Measurements from ENCODE around the gene NDUFB7.
"Not testable (repeated sequence)": the region's sequence is repeated elsewhere in the genome, so short reads cannot be mapped to it uniquely, and the experiment has no call there.

Gene NDUFB7

GRCh38 chr19:14575428-14575980, 3.6 kb upstream of the NDUFB7 start:
- no peak for DNase-seq (ENCODE audit: low read depth in 2 of 3, low spot score in 1 of 3)

DNA sequence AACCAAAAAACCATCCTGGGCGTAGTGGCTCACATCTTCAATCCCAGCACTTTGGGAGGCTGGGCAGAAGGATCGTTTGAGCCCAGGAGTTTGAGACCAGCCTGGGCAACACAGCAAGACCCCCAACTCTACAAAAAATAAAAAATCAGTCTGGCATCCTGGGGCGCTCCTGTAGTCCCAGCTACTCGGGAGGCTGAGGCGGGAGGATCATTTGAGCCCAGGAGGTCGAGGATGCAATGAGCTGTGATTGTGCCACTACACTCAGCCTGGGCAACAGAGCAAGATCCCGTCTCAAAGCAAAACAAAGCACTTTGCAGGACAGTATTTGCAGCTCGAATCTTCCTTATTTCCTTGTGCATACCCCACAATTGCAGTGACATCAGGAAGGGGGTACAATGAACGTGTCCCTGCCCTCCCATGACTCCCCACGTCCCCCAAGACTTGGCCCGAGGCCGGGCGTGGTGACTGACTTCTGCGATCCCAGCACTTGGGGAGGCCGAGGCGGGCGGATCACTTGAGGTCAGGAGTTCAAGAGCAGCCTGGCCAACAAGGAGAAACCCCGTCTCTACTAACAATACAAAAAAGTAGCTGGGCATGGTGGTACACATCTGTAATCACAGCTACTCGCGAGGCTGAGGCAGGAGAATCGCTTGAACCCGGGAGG, 870 bp downstream of the NDUFB7 start:
- no peak for DNase-seq (ENCODE audit: low read depth in 2 of 3, low spot score in 1 of 3)

GRCh38 chr19:14567079-14567478, 4.8 kb downstream of the NDUFB7 start:
- DNase-seq (ENCODE audit: low read depth in 2 of 3, low spot score in 1 of 3), result no peak

DNA sequence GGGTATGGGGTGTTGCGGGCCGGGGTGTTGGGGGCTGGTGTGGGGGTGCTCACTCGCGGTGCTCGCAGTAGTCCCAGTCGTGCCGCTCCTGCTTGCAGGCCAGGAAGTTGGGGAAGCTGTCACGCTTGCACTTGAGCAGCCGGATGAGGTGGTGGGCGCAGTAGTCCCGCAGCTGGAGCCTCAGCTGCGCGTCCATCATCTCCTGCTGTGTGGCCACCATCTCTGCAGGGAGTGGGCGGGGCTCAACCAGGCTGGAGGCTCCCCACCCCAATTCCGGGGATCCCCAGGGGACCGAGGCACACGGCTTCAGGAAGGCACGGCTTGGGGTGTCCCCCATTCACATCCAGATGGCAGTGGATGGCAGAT, 5.2 kb downstream of the NDUFB7 start:
- no peak for DNase-seq (ENCODE audit: low read depth in 2 of 3, low spot score in 1 of 3)

GRCh38 chr19:14565765-14566711, 5.8 kb downstream of the NDUFB7 start:
- no peak for DNase-seq (ENCODE audit: low read depth in 2 of 3, low spot score in 1 of 3)

- no peak for DNase-seq (ENCODE audit: low read depth in 2 of 3, low spot score in 1 of 3)
Observed at GRCh38 chr19:14565298-14565679, 6.6 kb downstream of the NDUFB7 start.

- not testable (repeated sequence) for DNase-seq (ENCODE audit: low read depth in 2 of 3, low spot score in 1 of 3)
Observed at GRCh38 chr19:14564652-14565297, 7.1 kb downstream of the NDUFB7 start.

DNA sequence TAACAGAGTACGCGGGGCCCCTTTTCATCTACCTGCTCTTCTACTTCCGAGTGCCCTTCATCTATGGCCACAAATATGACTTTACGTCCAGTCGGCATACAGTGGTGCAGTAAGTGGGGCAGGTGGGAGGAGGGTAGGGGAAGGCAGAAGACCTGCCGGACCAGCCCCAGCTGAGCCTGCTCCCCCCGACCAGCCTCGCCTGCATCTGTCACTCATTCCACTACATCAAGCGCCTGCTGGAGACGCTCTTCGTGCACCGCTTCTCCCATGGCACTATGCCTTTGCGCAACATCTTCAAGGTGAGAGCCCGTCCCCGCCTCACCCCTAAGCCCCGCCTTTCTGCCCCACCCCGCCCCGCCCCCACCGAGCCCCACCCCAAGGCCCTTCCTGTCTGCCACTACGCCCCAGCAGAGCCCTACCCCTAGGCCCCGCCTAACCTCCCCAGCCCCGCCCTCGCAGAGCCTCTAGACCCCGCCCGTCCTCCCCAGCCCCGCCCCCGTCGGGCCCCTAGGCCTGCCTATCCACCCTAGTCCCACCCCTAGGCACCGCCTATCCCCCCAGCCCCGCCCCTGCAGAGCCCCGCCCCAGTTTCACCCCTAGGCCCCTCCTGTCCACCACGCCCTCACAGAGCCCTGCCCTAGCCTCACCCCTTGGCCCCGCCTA, 7.7 kb downstream of the NDUFB7 start:
- DNase-seq (ENCODE audit: low read depth in 2 of 3, low spot score in 1 of 3), result peak; percentile 50 to 76 (median 56)

- DNase-seq (ENCODE audit: low read depth in 2 of 3, low spot score in 1 of 3), result no peak
Observed at GRCh38 chr19:14563590-14563926, 8.3 kb downstream of the NDUFB7 start.

DNA sequence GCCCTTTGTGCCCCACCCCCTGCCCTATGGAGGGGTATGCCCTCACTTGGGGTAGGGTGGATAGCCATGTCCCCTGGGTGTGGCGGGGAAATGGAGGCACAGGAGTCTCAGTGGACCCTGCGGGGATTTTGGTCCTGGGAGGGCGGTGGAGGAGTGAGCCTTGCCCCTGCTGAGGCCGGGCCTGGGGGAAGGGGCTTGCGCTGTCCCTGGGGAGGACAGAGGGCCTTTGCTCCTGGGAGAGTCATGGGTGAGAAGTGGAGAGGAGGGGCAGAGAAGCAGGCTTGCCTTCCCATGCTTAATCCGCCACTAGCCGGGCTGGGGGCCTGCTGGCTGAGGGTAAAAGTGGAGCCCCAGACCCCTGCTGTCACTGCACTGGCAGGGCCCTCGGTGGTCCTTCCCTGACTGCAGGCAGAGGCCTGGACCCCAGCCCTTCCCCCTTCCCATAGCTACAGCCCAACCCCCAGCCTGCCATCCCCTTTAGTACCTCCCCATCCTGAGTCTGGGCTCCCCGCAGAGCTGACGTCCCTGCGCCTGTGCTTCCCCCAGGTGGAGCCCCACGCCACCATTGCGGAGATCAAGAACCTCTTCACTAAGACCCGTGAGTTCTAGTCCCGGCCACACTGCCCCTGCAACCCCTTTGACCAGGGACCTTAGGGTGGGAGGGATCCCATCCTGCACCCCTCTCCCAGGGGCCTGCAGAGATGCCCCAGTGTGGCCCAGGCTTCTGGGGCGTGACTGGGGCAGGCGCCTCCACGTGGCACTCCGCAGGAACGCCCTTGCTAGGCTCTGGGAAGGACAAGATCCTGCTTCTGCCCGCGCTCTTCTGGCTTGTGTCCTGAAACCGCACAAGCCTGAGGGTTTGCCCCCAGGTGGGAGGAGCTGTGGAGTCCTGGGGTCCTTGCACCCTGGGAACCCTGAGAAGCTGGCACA, 8.9 kb downstream of the NDUFB7 start:
- no peak for DNase-seq (ENCODE audit: low read depth in 2 of 3, low spot score in 1 of 3)

- DNase-seq (ENCODE audit: low read depth in 2 of 3, low spot score in 1 of 3), result no peak
Observed at GRCh38 chr19:14561847-14562351, 10.0 kb downstream of the NDUFB7 start.

DNA sequence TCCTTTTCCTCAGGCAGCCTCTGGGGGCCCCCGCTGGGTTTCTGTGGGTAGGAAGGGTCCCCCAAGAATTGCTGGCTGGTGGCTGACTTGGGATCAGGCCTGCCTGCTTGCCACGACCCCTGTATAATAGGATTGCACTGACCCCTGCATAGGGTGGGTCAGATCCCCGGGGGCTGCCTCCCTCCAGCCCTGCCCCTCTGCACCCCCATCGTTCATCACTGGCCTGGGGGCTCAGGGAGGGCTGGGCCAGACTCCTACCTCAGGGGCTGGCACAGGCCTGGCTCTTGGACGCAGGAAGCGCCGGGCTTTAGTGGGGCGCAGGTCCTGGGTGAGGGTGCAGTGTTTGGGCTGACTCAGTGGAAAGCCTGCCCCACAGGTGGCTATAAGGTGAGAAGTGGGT, 10.6 kb downstream of the NDUFB7 start:
- DNase-seq (ENCODE audit: low read depth in 2 of 3, low spot score in 1 of 3), result no peak

GRCh38 chr19:14560776-14561108, 11.1 kb downstream of the NDUFB7 start:
- no peak for DNase-seq (ENCODE audit: low read depth in 2 of 3, low spot score in 1 of 3)

DNA sequence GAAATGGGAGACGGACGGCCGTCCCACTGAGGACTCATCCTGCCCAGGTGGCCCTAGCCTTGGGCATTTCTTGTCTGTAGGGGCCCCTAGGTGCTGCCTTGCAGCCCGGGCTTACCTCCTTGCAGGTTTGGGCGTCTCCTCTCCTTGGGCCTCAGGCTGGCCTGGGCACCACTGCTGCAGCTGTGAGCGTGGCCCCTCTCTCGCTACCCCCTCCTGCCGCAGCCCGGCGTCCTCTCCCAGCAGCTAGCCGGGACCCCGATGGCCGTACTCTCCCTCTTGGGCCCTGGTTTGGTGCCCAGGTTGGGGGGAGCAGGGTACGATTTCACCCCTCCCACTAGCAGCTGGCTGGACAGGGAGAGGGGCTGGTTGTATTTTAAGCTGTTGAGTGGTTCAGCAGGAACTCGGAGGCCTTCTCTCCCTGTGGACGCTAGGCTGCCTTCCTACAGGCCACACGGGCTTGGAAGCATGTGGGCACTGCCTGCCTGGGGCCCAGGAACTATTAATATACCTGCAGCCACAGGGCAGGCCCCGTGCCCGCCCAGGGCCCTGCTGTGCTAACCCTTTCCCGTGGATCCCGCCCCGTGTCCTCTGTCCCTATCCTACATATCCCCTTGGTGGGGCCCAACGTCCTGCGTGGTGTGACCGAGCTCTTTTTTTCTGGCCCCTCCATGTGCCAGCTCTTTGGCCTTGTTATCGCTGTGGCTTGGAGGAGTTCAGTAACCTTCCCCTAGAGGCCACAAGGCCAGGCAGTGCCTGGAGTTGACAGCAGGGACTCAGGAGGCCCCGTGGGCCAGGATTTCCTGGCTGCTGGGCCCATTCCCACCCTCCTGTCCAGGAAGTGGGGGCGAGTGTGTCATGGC, 11.7 kb downstream of the NDUFB7 start:
- no peak for DNase-seq (ENCODE audit: low read depth in 2 of 3, low spot score in 1 of 3)

DNA sequence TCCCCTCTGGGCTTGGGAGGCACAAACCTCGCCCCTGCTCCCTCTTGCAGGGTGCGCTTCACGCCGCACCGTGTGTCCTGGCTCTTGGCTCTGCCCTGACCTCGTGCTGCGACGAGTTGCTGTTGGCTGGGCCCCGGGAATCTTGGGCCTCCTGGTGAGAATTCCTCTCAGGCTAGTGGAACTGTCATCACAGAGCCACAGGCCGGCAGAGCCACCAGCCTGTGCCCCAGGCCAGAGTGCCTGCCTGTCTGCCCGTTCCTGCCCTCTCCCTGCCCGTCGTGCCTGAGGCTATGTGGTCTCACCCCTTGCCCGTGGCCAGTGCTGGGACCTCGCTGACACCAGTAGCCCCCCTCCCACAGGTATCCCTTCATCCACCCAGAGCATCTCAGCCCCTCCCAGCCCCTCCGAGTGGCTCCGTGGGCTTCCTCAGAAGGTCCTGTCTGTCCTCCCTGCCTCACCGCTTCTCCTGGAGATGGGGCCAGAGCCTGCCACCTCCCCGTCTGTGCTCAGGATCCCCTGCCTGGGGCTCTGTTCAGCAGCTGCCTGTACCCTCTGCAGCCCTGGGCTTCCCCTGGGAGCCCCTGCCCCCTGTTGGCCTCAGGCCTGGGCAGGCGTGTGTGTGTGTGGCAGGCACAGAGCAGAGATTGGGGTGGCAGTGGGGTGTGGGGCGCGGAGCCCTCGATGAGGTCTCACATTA, 13.3 kb downstream of the NDUFB7 start:
- DNase-seq (ENCODE audit: low read depth in 2 of 3, low spot score in 1 of 3), result no peak

DNA sequence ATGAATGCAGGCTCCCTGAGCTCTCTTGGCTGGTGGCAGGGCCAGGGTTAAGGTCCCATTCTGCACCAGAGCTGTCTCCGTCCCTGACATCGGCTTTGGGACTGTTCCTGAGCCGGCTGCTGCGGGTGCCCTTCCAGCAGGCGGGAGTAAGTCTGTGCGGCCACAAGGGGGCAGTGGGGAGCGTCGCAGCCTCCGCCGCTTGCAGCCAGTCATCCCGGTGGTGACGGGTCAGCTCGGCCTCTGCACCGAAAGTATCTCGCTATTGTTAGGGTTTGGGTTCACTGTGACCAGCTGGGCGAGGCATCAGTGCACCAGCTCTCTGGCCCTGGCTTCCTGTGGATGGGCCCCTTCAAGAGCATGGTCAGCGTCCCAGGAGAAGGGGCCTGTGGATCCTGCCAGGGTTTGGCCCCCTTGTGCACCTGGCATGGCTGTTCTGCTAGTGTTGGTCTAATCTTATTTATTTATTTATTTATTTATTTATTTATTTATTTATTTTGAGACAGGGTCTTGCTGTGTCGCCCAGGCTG, 15.1 kb downstream of the NDUFB7 start:
- DNase-seq (ENCODE audit: low read depth in 2 of 3, low spot score in 1 of 3), result peak; percentile 62 to 75 (median 68)

DNA sequence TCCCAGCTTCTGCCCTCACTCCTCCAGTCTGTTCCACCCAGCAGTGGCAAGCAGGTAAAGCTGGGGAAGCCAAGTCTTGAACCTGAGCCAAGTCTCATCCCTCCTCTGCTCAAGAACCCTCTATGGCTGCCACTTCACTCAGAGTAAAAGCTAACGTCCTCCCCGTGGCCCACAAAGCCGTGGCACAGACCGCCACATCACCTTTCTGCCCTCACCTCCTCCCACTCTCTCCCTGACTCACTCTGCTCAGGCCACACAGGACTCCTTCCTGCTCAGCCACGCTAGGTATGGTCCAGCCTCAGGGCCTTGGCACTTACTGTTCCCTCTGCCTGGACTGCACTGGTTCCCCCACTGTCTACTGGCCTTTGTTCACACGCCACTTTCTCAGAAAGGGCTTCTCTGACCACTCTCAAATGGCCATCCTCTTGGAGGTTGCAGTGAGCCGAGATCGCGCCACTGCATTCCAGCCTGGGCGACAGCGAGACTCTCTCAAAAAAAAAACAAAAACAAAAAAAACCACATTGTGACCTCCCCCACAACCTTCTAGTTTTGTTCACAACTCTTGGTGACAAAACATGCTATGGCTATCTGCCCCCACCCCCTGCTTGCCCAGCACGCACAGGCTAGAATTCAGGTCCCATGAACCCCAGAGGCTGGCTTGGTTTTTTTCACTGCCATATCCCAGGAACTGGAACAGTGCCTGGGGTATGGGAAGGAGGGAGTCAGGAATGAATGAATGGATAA, 15.8 kb downstream of the NDUFB7 start:
- DNase-seq (ENCODE audit: low read depth in 2 of 3, low spot score in 1 of 3), result no peak

- DNase-seq (ENCODE audit: low read depth in 2 of 3, low spot score in 1 of 3), result no peak
Observed at GRCh38 chr19:14554382-14554812, 17.5 kb downstream of the NDUFB7 start.
